K562 (cell line): ENCODE results near the gene VMP1. TPM values are rescaled to one million over a fixed set of nuclear protein-coding genes. Genes with fewer than 3 reads are reported as not detected.
"Not testable (repeated sequence)": the region's sequence is repeated elsewhere in the genome, so short reads cannot be mapped to it uniquely, and the experiment has no call there.

Source experiments
- ATAC-seq: fragments of 200-7000 bp; cut with Tn5 transposase; 3 replicates; pipeline ENCODE4 v1.9.1; 2020; ENCODE audit warnings: moderate library complexity
- BruUV-seq: library from RNA; stranded (reverse); fragments of 400-500 nt; replicated peaks from 2 replicates; lab custom pipeline; 2021; lab: Mats Ljungman, UMichigan
- CTCF ChIA-PET: fragments of 300-600 bp; formaldehyde crosslinking; extraction: SDS; loops from one replicate; lab custom pipeline; 2021; ENCODE audit warnings: low intra/inter-chr PET ratio; lab: Yijun Ruan, JAX
- POLR2A ChIA-PET: fragments of 300-600, 350-650 bp; sonication (Branson Sonifier 250); formaldehyde crosslinking; extraction: SDS; loops from one replicate; lab custom pipeline; 2021; ENCODE audit warnings: antibody characterized with exemption, inconsistent platforms; lab: Yijun Ruan, JAX
- DNase-seq, 4 experiments: peaks; one replicate each; pipeline versions ENCODE4 v3.0.0 to v3.0.0-alpha.2; 2011 to 2018; ENCODE audit warnings: low spot score in 3 of 4, mixed read lengths in 3 of 4; ENCODE audit errors: extremely low read depth in 1 of 4
- FAIRE-seq: peaks from 2 replicates; lab custom pipeline; 2011; peaks lifted over from hg19 to GRCh38; lab: Jason Lieb, UNC
- H2AFZ ChIP-seq: 2 replicates; pipeline ENCODE4 v1.6.0; 2011; ENCODE audit warnings: low read depth, low read length, control low read depth, inconsistent platforms
- H3K27ac ChIP-seq: fragments of 200-600 bp; 3 replicates; pipeline ENCODE4 v1.8.0; 2011; ENCODE audit warnings: low read depth, mild to moderate bottlenecking, control low read depth, inconsistent platforms, low read length, moderate library complexity, mixed read lengths; ENCODE audit errors: extremely low read depth
- H3K27me3 ChIP-seq, 2 experiments: fragments of 300-600 bp in 1 of 2; 2 replicates in 1 of 2; 3 replicates in 1 of 2; pipeline versions ENCODE4 v1.6.0 to v1.8.0; 2011; ENCODE audit warnings: inconsistent platforms in 2 of 2, low read length in 2 of 2, mild to moderate bottlenecking in 1 of 2, mixed read lengths in 1 of 2, moderate library complexity in 1 of 2; ENCODE audit not compliant: control insufficient read depth in 2 of 2, insufficient read depth in 2 of 2
- H3K36me3 ChIP-seq: fragments of 300-600 bp; 3 replicates; pipeline ENCODE4 v1.8.0; 2011; ENCODE audit warnings: mild to moderate bottlenecking, low read length, inconsistent platforms; ENCODE audit not compliant: control insufficient read depth, insufficient read depth
- H3K4me1 ChIP-seq, 2 experiments: fragments of 200-600 bp in 1 of 2; replicated peaks in 1 of 2; 2 replicates in 1 of 2; 3 replicates in 1 of 2; pipeline versions ENCODE4 v1.5.1 to v1.8.0; 2011; ENCODE audit warnings: inconsistent platforms in 2 of 2, low read length in 2 of 2, mild to moderate bottlenecking in 1 of 2, mixed read lengths in 1 of 2, moderate library complexity in 1 of 2; ENCODE audit not compliant: control insufficient read depth in 2 of 2, insufficient read depth in 2 of 2
- H3K4me2 ChIP-seq: 2 replicates; pipeline ENCODE4 v1.6.1; 2011; ENCODE audit warnings: low read length, control low read depth, inconsistent platforms, mixed read lengths; ENCODE audit not compliant: insufficient read depth
- H3K4me3 ChIP-seq: fragments of 200-600 bp; sonication (generic), shearing (Covaris generic); 2 replicates; pipeline ENCODE4 v1.5.1; 2016; ENCODE audit warnings: control low read depth, inconsistent platforms
- H3K79me2 ChIP-seq: fragments of 200-600 bp; 3 replicates; pipeline ENCODE4 v1.8.0; 2011; ENCODE audit warnings: low read length, inconsistent platforms; ENCODE audit not compliant: control insufficient read depth, insufficient read depth
- H3K9ac ChIP-seq, 2 experiments: 2 replicates each; pipeline versions ENCODE4 v1.6.0 to v1.6.1; 2011; ENCODE audit warnings: low read depth in 2 of 2, low read length in 2 of 2, control low read depth in 1 of 2, inconsistent platforms in 1 of 2, mild to moderate bottlenecking in 1 of 2, mixed read lengths in 1 of 2; ENCODE audit not compliant: insufficient read depth in 1 of 2
- H3K9me1 ChIP-seq: one replicate; pipeline ENCODE4 v1.6.0; 2011; ENCODE audit warnings: inconsistent platforms, mild to moderate bottlenecking, low read length, moderate library complexity; ENCODE audit not compliant: control insufficient read depth, insufficient read depth
- H3K9me3 ChIP-seq: replicated peaks from 2 replicates; pipeline ENCODE4 v1.5.1; 2011; ENCODE audit warnings: low read depth, low read length, inconsistent platforms; ENCODE audit not compliant: control insufficient read depth, insufficient read depth
- H4K20me1 ChIP-seq: replicated peaks from 2 replicates; pipeline ENCODE4 v1.6.1; 2011; ENCODE audit warnings: low read length, inconsistent platforms, mixed read lengths; ENCODE audit not compliant: control insufficient read depth, insufficient read depth
- ZBTB11 ChIP-seq, 3 experiments: fragments of 200-800 bp in 1 of 3; fragments of 250-450 bp in 1 of 3; fragments of 450-650 bp in 1 of 3; sonication (Bioruptor Pico) in 1 of 3; sonication (Bioruptor generic) in 1 of 3; formaldehyde crosslinking in 1 of 3; IDR thresholded peaks; 2 replicates each; pipeline versions ENCODE4 v1.6.1 to v1.8.0; 2016 to 2022; ENCODE audit warnings: mild to moderate bottlenecking in 2 of 3, missing genetic modification characterization in 2 of 3, missing compliant biosample characterization in 1 of 3, moderate library complexity in 1 of 3
- WGBS: fragments of 100-300 bp; shearing (Covaris generic); methylation state at CpG from one replicate; pipeline ENCODE4 v1.1.6; 2016; ENCODE audit warnings: low coverage, mixed read lengths; ENCODE audit not compliant: insufficient coverage; ENCODE audit errors: missing lambda C conversion rate; 5-methylcytosine and 5-hydroxymethylcytosine counted together
- in situ Hi-C: fragments of 300-500 bp; cut with MboI; formaldehyde crosslinking; loops from 4 replicates; pipeline ENCODE4 v1.15.0; 2018; ENCODE audit warnings: inconsistent platforms, mixed read lengths
- intact Hi-C: fragments of 100-400 bp; cut with micrococcal nuclease; formaldehyde crosslinking; loops from 2 replicates; pipeline ENCODE4 v1.14.2; 2022
- polyA plus RNA-seq, 8 experiments: library from polyadenylated mRNA; depleted of rRNA in 4 of 8; stranded (reverse) in 5 of 8; unstranded in 3 of 8; fragments of >200 nt; fragmentation: Nextera tagmentation in 2 of 8; fragmentation: Illumina TruSeq in 1 of 8; extraction: Ambion mirVana in 2 of 8; extraction: Trizol in 1 of 8; gene quantifications; 2 replicates each; pipeline versions ENCODE4 v1.2.1 to v1.2.3, GENCODE V29; 2011 to 2014; ENCODE audit warnings: inconsistent platforms in 1 of 8, missing spikeins in 1 of 8
- total RNA-seq, 7 experiments: library from RNA; depleted of rRNA in 6 of 7; stranded (reverse); fragments of >200 nt in 6 of 7; fragmentation: Illumina TruSeq in 2 of 7; extraction: Trizol in 2 of 7; gene quantifications; 2 replicates each; pipeline versions ENCODE4 v1.2.1 to v1.2.3, GENCODE V29; 2011 to 2021; ENCODE audit warnings: low replicate concordance in 1 of 7

The VMP1 gene
- total and polyA plus RNA-seq, 9 of the 15 experiments (the other 6 are each of a cell fraction or from before 2014, with no cell fraction given), result 123 to 304 (median 151) TPM

GRCh38 chr17:59853919-59854729 lies 146.7 kb downstream of the VMP1 start:
- H3K4me3 ChIP-seq, H3K27me3 ChIP-seq, intact Hi-C loops, H4K20me1 ChIP-seq, H3K9me3 ChIP-seq, in situ Hi-C loops, H3K79me2 ChIP-seq, ATAC-seq, DNase-seq, H3K9me1 ChIP-seq, H3K4me2 ChIP-seq, H3K36me3 ChIP-seq, H3K4me1 ChIP-seq, H3K27ac ChIP-seq, BruUV-seq, FAIRE-seq, H2AFZ ChIP-seq, H3K9ac ChIP-seq: not testable (repeated sequence)
- peak in 1 of 3 experiments; percentile 75; a peak in 1 of 6 replicates for TF ChIP-seq ZBTB11 (CRISPR knock-in tag; IDR thresholded peaks at IDR 0.05)
- ChIA-PET CTCF (interaction anchor here (0.6 kb wide), 1 partner anchor 99 kb away, joined by 8 read pairs; no protein-coding TSS in a partner anchor), POLR2A (interaction anchor here (0.6 to 0.9 kb wide), 3 partner anchors 11 to 155 kb away, joined by 3 read pairs; no protein-coding TSS in a partner anchor)
- WGBS, result 86% methylated on average over 10 of the region's 10 CpGs
